ENCODE data around the gene SEMA3C. TPM values are rescaled to one million over a fixed set of nuclear protein-coding genes. Genes with fewer than 3 reads are reported as not detected.
A peak's percentile ranks its signal among the peaks of the same experiment; 100 is the strongest.

The SEMA3C gene
- 0.49 TPM for polyA plus RNA-seq (2013, experiment 1 of 2)
- 0.61 TPM for polyA plus RNA-seq (2013, experiment 2 of 2)

DNA sequence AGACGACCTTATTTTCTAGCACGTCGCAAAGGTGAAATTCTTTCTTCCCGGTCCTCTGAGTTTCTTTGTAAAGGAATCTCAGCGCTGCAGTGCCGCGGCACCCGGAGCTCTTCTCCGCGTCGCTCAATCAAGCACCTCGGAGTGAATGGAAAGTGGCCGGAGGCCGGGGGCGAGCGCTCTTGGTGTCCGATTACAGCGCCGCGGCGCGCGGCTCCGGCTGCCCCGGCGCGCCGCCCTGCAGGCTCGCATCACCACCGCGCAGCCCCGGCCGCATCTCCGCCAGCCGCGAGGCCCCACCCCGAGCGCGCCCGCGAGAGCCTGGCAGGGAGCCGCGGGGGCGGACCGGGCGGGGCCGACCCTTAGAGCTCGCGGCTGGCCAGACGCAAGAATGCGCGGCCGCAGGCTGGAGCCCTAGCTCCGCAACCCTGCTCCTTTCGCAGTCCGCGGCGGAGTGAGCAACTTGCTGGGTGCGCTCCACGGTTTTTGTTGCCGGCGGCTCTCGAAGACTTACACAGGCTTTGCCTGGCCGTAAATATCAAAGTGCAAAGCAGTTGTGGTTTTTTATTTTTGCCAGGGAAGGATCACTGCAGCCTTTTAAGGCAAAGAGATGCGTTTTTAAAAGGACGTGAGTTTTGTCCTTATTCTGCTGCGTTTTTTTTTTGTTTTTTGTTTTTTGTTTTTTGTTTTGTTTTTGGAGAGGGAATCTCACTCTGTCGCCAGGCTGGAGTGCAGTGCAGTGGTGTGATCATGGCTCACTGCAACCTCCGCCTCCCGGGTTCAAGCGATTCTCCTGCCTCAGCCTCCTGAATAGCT, at the start of gene SEMA3C:
Gene SEMA3C, minus strand, starts transcription at position 143 of the 813 bp plus-strand sequence. CDS start 2,270 bp downstream, outside the sequence.
- Histone ChIP-seq H2BK120ac (ENCODE audit: low read depth, low read length) (no peak within 1 kb of the TSS), H3K23ac (ENCODE audit: low read depth, low read length, poor library complexity) (no peak within 1 kb of the TSS), H2AK5ac (ENCODE audit: low read depth, low read length) (no peak within 1 kb of the TSS), H2BK5ac (ENCODE audit: low read length) (no peak within 1 kb of the TSS), H4K8ac (ENCODE audit: low read depth, low read length) (no peak within 1 kb of the TSS), H3K79me1 (ENCODE audit: low read depth, low read length) (no peaks in the 10 kb centered on the region), H2BK12ac (ENCODE audit: low read length) (no peak within 1 kb of the TSS), H2BK15ac (ENCODE audit: low read length) (no peak within 1 kb of the TSS), H3K9ac (ENCODE audit: low read depth, low read length, poor library complexity) (no peak within 1 kb of the TSS), H3K27me3 (ENCODE audit: control insufficient read depth in 3 of 3, insufficient read depth in 3 of 3, low read depth in 1 of 3, low read length in 3 of 3) (peaks cover 0 to 2% (median 0%) of the 10 kb centered on the region in 3 experiments), H4K91ac (ENCODE audit: low read depth, low read length, poor library complexity) (no peak within 1 kb of the TSS), H3K4me2 (ENCODE audit: insufficient read depth, low read length, poor library complexity, severe bottlenecking) (peak within 1 kb of the TSS; percentile 62), H3K4me1 (ENCODE audit: control insufficient read depth in 2 of 2, insufficient read depth in 1 of 2, low read depth in 1 of 2, low read length in 2 of 2) (peaks cover 2 to 6% of the 10 kb centered on the region in 2 donors), H3K18ac (ENCODE audit: low read length) (no peak within 1 kb of the TSS), H3K4me3 (ENCODE audit: low read length in 2 of 2) (peak within 1 kb of the TSS; percentile 56 to 76), H3K27ac (replicated peaks; ENCODE audit: low read length) (peak within 1 kb of the TSS; percentile 83), H2AFZ (ENCODE audit: low read length) (peak within 1 kb of the TSS; percentile 93), H3K9me3 (replicated peaks in 1 of 2; ENCODE audit: control insufficient read depth in 2 of 2, insufficient read depth in 1 of 2, low read depth in 1 of 2, low read length in 2 of 2) (no peaks in the 10 kb centered on the region), H3K4ac (ENCODE audit: low read length) (no peak within 1 kb of the TSS), H3K14ac (ENCODE audit: low read length) (no peak within 1 kb of the TSS), H3K36me3 (replicated peaks in 1 of 2; ENCODE audit: control insufficient read depth in 2 of 2, insufficient read depth in 2 of 2, low read length in 2 of 2) (peaks cover 0 to 17% of the 10 kb centered on the region in 2 donors)
- DNase-seq (ENCODE audit: low spot score) = peak; percentile 90
- no CpG with 5 or more reads among the region's 71 CpGs for WGBS, 2 donors (ENCODE audit: extremely low coverage in 2 of 2, insufficient read length in 2 of 2, insufficient replicate concordance in 1 of 2)

DNA sequence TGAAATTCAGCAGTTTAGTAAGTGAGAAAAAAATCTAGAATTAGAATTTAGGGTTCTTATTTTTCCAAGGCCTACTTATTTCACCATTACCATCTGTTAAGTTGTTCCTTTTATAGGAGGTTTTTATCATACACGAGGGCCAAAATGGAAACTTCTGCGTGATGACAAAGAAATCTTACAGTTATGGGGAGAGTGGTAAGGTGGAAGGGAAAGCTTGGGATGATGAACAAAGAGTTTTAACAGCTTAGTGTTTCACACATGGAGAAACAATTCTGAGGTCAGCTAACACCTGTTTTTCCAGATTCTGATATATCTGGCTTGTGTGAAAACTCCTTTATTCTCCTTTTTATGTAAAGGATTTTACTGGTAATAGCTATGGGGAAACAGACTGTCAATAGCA, 49.8 kb upstream of the SEMA3C start:
- no peak overlapping the region for H2AFZ ChIP-seq (ENCODE audit: low read length)
- no peak overlapping the region for H3K14ac ChIP-seq (ENCODE audit: low read length)
- no peak for DNase-seq (ENCODE audit: low spot score)
- no peak overlapping the region for H2BK12ac ChIP-seq (ENCODE audit: low read length)
- H2BK120ac ChIP-seq (ENCODE audit: low read depth, low read length) = no peak overlapping the region
- no peak overlapping the region for H3K4me2 ChIP-seq (ENCODE audit: insufficient read depth, low read length, poor library complexity, severe bottlenecking)
- H2AK5ac ChIP-seq (ENCODE audit: low read depth, low read length) = no peak overlapping the region
- no peaks in the 10 kb centered on the region for H3K79me1 ChIP-seq (ENCODE audit: low read depth, low read length)
- H3K4me3 ChIP-seq (ENCODE audit: low read length in 2 of 2) = no peak overlapping the region
- H4K91ac ChIP-seq (ENCODE audit: low read depth, low read length, poor library complexity) = no peak overlapping the region
- no peaks in the 10 kb centered on the region for H3K36me3 ChIP-seq (replicated peaks in 1 of 2; ENCODE audit: control insufficient read depth in 2 of 2, insufficient read depth in 2 of 2, low read length in 2 of 2)
- no peak overlapping the region for H3K4ac ChIP-seq (ENCODE audit: low read length)
- no peak overlapping the region for H2BK5ac ChIP-seq (ENCODE audit: low read length)
- WGBS, 2 donors (ENCODE audit: extremely low coverage in 2 of 2, insufficient read length in 2 of 2, insufficient replicate concordance in 1 of 2) = no CpG with 5 or more reads among the region's 2 CpGs
- no peak overlapping the region for H3K9ac ChIP-seq (ENCODE audit: low read depth, low read length, poor library complexity)
- H2BK15ac ChIP-seq (ENCODE audit: low read length) = no peak overlapping the region
- H3K4me1 ChIP-seq (ENCODE audit: control insufficient read depth in 2 of 2, insufficient read depth in 1 of 2, low read depth in 1 of 2, low read length in 2 of 2) = no peaks in the 10 kb centered on the region
- no peaks in the 10 kb centered on the region for H3K27me3 ChIP-seq (ENCODE audit: control insufficient read depth in 3 of 3, insufficient read depth in 3 of 3, low read depth in 1 of 3, low read length in 3 of 3)
- H3K9me3 ChIP-seq (replicated peaks in 1 of 2; ENCODE audit: control insufficient read depth in 2 of 2, insufficient read depth in 1 of 2, low read depth in 1 of 2, low read length in 2 of 2) = no peaks in the 10 kb centered on the region
- H3K27ac ChIP-seq (replicated peaks; ENCODE audit: low read length) = no peak overlapping the region
- no peak overlapping the region for H3K18ac ChIP-seq (ENCODE audit: low read length)
- H4K8ac ChIP-seq (ENCODE audit: low read depth, low read length) = no peak overlapping the region
- H3K23ac ChIP-seq (ENCODE audit: low read depth, low read length, poor library complexity) = no peak overlapping the region

DNA sequence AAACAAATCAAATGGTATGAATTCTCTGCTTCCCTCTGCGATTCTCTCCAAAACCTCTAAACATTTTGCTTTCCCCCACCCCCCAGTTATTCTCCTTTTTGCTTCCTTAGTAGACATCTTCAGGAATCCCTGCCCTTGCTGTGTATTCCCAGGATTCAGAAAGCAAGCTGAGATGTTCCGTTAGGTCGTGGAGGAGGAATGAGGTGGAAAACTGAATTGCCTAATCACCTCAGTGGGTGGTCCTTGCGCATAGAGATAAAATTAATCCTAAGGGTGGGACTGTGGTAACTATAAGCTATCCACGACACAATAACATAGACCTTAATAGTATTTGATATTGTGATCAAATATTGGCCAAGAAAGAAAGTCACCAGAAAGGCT, 49.1 kb upstream of the SEMA3C start:
- H3K9ac ChIP-seq (ENCODE audit: low read depth, low read length, poor library complexity) = no peak overlapping the region
- no peak overlapping the region for H2BK15ac ChIP-seq (ENCODE audit: low read length)
- H3K27ac ChIP-seq (replicated peaks; ENCODE audit: low read length) = no peak overlapping the region
- H3K36me3 ChIP-seq (replicated peaks in 1 of 2; ENCODE audit: control insufficient read depth in 2 of 2, insufficient read depth in 2 of 2, low read length in 2 of 2) = no peaks in the 10 kb centered on the region
- H3K79me1 ChIP-seq (ENCODE audit: low read depth, low read length) = no peaks in the 10 kb centered on the region
- no peak overlapping the region for H3K4ac ChIP-seq (ENCODE audit: low read length)
- H4K91ac ChIP-seq (ENCODE audit: low read depth, low read length, poor library complexity) = no peak overlapping the region
- no peak overlapping the region for H2BK12ac ChIP-seq (ENCODE audit: low read length)
- no peak overlapping the region for H2AK5ac ChIP-seq (ENCODE audit: low read depth, low read length)
- no peak overlapping the region for H2BK5ac ChIP-seq (ENCODE audit: low read length)
- H3K18ac ChIP-seq (ENCODE audit: low read length) = no peak overlapping the region
- no peaks in the 10 kb centered on the region for H3K27me3 ChIP-seq (ENCODE audit: control insufficient read depth in 3 of 3, insufficient read depth in 3 of 3, low read depth in 1 of 3, low read length in 3 of 3)
- H2BK120ac ChIP-seq (ENCODE audit: low read depth, low read length) = no peak overlapping the region
- H3K9me3 ChIP-seq (replicated peaks in 1 of 2; ENCODE audit: control insufficient read depth in 2 of 2, insufficient read depth in 1 of 2, low read depth in 1 of 2, low read length in 2 of 2) = no peaks in the 10 kb centered on the region
- no peak for DNase-seq (ENCODE audit: low spot score)
- no peak overlapping the region for H3K14ac ChIP-seq (ENCODE audit: low read length)
- no peaks in the 10 kb centered on the region for H3K4me1 ChIP-seq (ENCODE audit: control insufficient read depth in 2 of 2, insufficient read depth in 1 of 2, low read depth in 1 of 2, low read length in 2 of 2)
- H3K23ac ChIP-seq (ENCODE audit: low read depth, low read length, poor library complexity) = no peak overlapping the region
- H3K4me2 ChIP-seq (ENCODE audit: insufficient read depth, low read length, poor library complexity, severe bottlenecking) = no peak overlapping the region
- no peak overlapping the region for H4K8ac ChIP-seq (ENCODE audit: low read depth, low read length)
- no peak overlapping the region for H3K4me3 ChIP-seq (ENCODE audit: low read length in 2 of 2)
- WGBS, 2 donors (ENCODE audit: extremely low coverage in 2 of 2, insufficient read length in 2 of 2, insufficient replicate concordance in 1 of 2) = no CpG with 5 or more reads among the region's 5 CpGs
- H2AFZ ChIP-seq (ENCODE audit: low read length) = peak overlapping the region; percentile 28

DNA sequence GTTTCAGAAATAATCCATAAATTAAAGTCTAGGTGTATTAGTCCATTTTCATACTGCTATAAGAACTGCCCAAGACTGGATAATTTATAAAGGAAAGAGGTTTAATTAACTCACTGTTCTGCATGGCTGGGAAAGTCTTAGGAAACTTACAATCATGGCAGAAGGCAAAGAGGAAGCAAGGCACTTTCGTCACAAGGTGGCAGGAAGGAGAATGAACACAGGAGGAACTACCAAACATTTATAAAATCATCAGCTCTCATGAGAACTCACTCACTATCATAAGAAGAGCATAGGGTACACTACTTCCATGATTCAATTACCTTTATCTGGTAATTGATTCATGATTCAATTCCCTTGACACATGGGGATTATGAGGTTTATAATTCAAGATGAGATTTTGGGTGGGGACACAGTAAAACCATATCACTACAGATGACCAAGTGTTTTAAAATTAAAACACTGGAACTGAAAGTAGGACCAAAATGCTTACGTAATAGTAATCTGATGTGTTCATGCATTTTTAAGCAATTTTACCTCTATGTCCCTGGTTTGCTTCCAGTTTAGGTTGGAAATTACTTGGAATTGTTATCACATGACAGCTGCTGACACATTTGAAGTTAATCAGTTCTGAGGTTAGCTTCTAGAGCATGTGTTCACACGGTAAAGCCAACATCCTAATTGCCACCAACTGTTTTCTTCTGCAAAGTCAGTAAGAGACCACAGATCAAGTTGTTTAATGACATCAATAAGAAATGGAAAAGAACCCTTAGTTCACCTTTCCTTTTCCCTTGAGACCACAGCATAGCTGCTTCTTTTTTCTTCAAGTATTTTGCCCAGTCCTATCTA, 48.4 kb upstream of the SEMA3C start:
- Histone ChIP-seq H2BK120ac (ENCODE audit: low read depth, low read length) (no peak overlapping the region), H3K4me3 (ENCODE audit: low read length in 2 of 2) (no peak overlapping the region), H3K23ac (ENCODE audit: low read depth, low read length, poor library complexity) (no peak overlapping the region), H3K27ac (replicated peaks; ENCODE audit: low read length) (no peak overlapping the region), H3K9me3 (replicated peaks in 1 of 2; ENCODE audit: control insufficient read depth in 2 of 2, insufficient read depth in 1 of 2, low read depth in 1 of 2, low read length in 2 of 2) (no peaks in the 10 kb centered on the region), H3K18ac (ENCODE audit: low read length) (no peak overlapping the region), H4K91ac (ENCODE audit: low read depth, low read length, poor library complexity) (no peak overlapping the region), H3K4me1 (ENCODE audit: control insufficient read depth in 2 of 2, insufficient read depth in 1 of 2, low read depth in 1 of 2, low read length in 2 of 2) (no peaks in the 10 kb centered on the region), H3K4me2 (ENCODE audit: insufficient read depth, low read length, poor library complexity, severe bottlenecking) (no peak overlapping the region), H3K27me3 (ENCODE audit: control insufficient read depth in 3 of 3, insufficient read depth in 3 of 3, low read depth in 1 of 3, low read length in 3 of 3) (no peaks in the 10 kb centered on the region), H3K14ac (ENCODE audit: low read length) (no peak overlapping the region), H2BK15ac (ENCODE audit: low read length) (no peak overlapping the region), H3K79me1 (ENCODE audit: low read depth, low read length) (no peaks in the 10 kb centered on the region), H3K36me3 (replicated peaks in 1 of 2; ENCODE audit: control insufficient read depth in 2 of 2, insufficient read depth in 2 of 2, low read length in 2 of 2) (no peaks in the 10 kb centered on the region), H3K9ac (ENCODE audit: low read depth, low read length, poor library complexity) (no peak overlapping the region), H4K8ac (ENCODE audit: low read depth, low read length) (no peak overlapping the region), H2BK12ac (ENCODE audit: low read length) (no peak overlapping the region), H2BK5ac (ENCODE audit: low read length) (no peak overlapping the region), H2AK5ac (ENCODE audit: low read depth, low read length) (no peak overlapping the region), H2AFZ (ENCODE audit: low read length) (peak overlapping the region; percentile 28), H3K4ac (ENCODE audit: low read length) (no peak overlapping the region)
- no CpG with 5 or more reads among the region's 3 CpGs for WGBS, 2 donors (ENCODE audit: extremely low coverage in 2 of 2, insufficient read length in 2 of 2, insufficient replicate concordance in 1 of 2)
- DNase-seq (ENCODE audit: low spot score) = no peak
